Activated T-cell treated with anti-CD3 and anti-CD28 coated beads for 4 hours (primary cell): ENCODE results near the gene ATP6AP2.

Experiments
- DNase-seq: peaks from one replicate; pipeline ENCODE4 v3.0.0-alpha.2; 2020

The ATP6AP2 gene

GRCh38 chrX:40646489-40647306 lies 65.9 kb downstream of the ATP6AP2 start:
- DNase-seq: peak; percentile 5

- peak; percentile 85 for DNase-seq
Measured at GRCh38 chrX:40647307-40648197, 66.8 kb downstream of the ATP6AP2 start, which contains the start of gene CXorf38. CXorf38 (minus strand) TSS chrX:40647561; CDS start chrX:40647520, 41 bp downstream.

GRCh38 chrX:40651620-40652223 lies 71.0 kb downstream of the ATP6AP2 start:
- peak; percentile 65 for DNase-seq

DNA sequence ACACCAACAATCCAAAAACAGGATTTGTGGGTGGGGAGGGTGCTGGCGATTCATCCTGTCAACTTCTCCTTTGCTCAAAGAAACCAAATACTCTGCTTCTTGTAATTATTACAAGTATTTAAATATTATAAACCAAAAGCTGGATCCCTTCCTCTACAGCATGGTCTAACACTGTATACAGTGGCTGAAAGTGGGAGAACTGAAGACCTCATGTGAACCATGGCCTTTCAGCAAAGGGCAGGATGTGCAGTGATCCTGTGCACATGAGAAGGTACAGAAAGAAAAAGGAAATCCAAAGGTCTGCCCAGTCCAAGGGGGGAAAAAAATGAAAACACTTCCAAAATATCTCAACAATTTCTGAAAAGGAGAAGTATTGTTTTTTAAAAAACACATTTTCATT lies 71.9 kb downstream of the ATP6AP2 start:
- no peak for DNase-seq

- no peak for DNase-seq
Measured at GRCh38 chrX:40653535-40653934, 72.8 kb downstream of the ATP6AP2 start.
